Left lobe of liver (tissue), 2 donors: ENCODE measurements around the gene TANC1. TPM values are rescaled to one million over a fixed set of nuclear protein-coding genes. Genes with fewer than 3 reads are reported as not detected.
A peak's percentile ranks its signal among the peaks of the same experiment; 100 is the strongest.

Experiments used
- ATAC-seq: fragments of 200-7000 bp; cut with Tn5 transposase; one replicate; pipeline ENCODE4 v1.9.1; 2020; ENCODE audit warnings: mild to moderate bottlenecking, moderate library complexity
- DNase-seq: peaks from one replicate; pipeline ENCODE4 v3.0.0-alpha.2; 2020; ENCODE audit warnings: low spot score
- total RNA-seq: library from RNA; stranded (reverse); gene quantifications from one replicate; pipeline ENCODE4 v1.2.1, GENCODE V29; 2021
- donor health status: DM: no; HTN: no; CAD: no; lungs with moderate emphysema.
- donor health status: DM: no; HTN: yes; CAD: no.

The TANC1 gene
- total RNA-seq, 1 donor from 2014 or later = 5.0 TPM

DNA sequence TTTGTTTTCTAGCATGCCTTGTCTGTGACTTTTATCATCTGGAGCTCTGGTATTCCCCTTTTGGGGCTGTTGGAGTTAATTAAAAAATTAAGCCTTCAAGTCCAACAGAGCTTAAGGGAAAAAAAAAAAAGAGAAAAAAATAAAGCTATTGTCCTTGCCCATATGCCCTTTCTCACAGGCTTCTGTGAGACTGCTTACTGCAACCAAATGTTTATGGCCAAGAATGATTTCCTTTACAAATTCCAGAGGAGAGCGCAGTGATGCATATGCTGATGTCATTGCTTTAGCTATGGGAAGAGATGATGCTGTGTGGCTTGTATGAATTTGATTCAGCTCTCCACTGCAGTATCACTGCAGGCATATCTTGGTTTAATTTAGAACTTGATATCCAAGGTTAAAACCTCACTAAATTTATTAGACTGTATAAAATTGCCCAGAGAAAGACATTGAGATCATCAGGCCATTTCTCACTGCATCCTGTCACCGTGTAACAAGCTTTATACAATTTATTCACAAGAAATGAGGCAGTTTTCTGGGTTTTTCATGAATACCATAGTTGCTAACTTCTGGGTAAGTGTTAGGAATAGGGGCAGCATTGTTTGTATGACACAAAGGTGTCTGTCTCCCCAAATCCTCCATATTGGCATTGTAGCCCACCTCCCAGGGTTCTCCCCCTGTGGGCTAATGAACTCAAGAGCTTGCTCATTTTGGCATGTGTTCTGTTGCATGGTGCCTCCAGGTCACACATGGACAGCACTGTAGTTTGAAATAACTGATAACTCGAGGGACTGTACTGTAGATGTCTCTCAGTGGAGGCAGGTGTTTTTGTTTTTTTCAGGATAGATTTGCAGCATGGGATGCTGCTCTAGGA is 85.0 kb downstream of the TANC1 start:
- no peak for ATAC-seq
- no peak for DNase-seq

- no peak for DNase-seq
Observed at GRCh38 chr2:159054032-159054334, 85.5 kb downstream of the TANC1 start.

DNA sequence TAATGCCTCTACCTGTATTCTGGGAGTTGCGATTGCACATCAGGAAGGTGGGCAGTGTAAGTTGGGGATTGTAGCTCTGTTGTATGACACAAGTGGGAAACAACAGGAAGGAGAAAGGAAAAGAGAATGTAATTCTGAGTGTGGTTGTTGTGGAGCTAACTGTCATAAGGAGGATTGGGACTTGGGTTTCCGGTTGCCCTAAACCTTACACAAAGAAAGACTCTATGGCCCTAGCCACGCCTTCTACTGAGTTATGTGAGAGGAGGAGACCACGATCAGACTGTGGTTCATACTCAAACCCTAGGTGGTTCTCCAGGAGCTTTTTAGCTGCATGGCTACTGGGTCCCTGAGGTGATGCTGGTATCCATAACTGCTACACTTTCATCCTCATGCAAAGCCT is 86.5 kb downstream of the TANC1 start:
- ATAC-seq = no peak
- no peak for DNase-seq

More at GRCh38 chr2:159054032-159054334, 85.5 kb downstream of the TANC1 start:
- no peak for ATAC-seq

DNA sequence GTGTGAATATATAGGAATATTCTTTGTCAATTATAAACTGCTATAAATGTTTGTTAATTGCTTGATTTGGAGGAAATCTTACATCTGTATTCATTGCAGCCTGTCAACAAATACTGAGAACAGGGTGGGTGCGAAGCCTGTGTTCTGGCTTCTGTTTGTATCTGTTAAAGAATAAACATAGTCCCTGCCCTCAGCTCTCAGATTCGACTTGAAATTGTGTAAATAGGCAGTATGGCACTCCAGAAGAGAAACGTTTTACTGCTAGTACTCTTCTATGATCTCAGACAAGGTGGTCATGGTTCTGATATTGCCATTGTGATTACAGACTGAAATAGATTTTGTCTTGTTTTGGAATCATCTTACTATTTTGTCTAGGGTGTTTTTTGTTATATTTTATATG is 92.1 kb downstream of the TANC1 start:
- DNase-seq (no peak), ATAC-seq (no peak)

GRCh38 chr2:159063677-159064076 is 95.2 kb downstream of the TANC1 start:
- ATAC-seq = peak; percentile 24
- DNase-seq = no peak

- ATAC-seq = no peak
- no peak for DNase-seq
Observed at GRCh38 chr2:159064446-159065301, 96.2 kb downstream of the TANC1 start.

DNA sequence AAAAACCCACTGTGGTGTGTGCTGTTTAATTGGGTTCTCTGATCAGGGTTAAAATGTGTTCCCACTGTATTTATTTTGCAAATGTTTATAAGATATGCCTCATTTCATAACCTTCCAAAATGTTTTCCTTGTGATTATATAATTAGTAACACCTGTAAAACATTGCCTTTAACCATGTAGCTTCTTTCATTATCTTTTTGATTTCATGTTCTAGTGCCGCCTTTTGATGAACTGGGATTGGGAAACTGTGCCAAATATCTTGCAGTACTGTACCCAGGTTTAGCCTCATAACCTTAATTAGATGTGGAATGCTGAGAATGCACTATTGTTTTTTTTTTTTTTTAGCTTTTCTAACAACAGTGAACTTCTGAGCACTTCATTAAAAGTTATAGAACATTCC is 96.9 kb downstream of the TANC1 start:
- no peak for DNase-seq
- ATAC-seq = no peak

DNA sequence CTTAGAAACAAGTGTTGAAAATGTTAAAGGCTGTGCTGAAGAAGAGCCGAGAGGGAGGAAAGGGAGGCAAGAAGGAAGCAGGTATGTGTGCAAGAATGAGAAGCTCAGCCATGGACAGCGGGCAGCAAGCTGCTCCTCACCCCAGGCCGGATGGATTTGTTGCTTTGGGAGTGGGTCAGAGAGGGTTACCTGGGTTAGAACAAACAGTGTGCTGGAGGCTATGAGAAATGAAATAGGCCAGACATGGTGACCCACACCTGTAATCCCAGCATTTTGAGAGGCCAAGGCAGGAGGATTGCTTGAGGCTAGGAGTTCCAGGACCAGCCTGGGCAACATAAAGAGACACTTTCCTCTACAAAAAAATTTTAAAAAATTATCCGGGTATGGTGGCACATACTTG is 97.5 kb downstream of the TANC1 start:
- ATAC-seq (no peak), DNase-seq (no peak)

- DNase-seq = no peak
- ATAC-seq = no peak
Observed at GRCh38 chr2:159066541-159067156, 98.2 kb downstream of the TANC1 start.

- ATAC-seq (no peak), DNase-seq (no peak)
Observed at GRCh38 chr2:159067971-159068370, 99.5 kb downstream of the TANC1 start.

DNA sequence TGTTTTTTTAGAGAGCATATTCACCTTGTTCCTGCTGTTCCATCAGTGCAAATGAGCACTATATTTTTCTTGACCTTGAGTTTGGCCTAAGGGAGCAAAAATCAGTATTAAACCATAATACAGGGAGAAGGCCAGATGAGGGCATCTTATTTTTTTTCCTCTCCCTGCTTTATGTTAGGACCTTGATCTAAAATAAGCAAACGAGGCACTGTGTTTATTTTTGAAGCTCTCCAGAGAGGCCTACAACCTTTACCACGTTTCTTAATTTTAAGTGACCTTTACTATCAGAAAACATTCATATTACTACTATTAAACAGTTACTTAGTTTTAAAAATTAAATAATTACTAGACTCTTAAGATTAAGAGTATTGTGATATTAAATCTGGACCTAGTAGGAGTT is 100.8 kb downstream of the TANC1 start:
- DNase-seq (no peak), ATAC-seq (no peak)

DNA sequence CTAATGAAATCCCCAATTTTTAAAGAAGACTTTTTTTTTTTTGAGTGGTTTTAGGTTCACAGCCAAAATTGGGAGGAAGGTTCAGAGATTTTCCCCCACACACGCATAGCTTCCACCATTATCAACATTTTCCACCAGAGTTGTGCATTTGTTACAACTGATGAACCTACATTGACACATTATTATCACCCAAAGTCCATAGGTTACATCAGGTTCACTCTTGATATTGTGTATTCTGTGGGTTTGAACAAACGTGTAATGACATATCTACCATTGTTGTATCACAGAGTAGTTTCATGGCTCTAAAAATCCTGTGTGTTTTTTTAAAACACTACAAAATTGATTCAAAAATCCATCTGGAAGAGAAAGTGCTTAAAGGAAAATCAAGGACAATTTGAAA is 101.8 kb downstream of the TANC1 start:
- ATAC-seq = no peak
- DNase-seq = no peak

DNA sequence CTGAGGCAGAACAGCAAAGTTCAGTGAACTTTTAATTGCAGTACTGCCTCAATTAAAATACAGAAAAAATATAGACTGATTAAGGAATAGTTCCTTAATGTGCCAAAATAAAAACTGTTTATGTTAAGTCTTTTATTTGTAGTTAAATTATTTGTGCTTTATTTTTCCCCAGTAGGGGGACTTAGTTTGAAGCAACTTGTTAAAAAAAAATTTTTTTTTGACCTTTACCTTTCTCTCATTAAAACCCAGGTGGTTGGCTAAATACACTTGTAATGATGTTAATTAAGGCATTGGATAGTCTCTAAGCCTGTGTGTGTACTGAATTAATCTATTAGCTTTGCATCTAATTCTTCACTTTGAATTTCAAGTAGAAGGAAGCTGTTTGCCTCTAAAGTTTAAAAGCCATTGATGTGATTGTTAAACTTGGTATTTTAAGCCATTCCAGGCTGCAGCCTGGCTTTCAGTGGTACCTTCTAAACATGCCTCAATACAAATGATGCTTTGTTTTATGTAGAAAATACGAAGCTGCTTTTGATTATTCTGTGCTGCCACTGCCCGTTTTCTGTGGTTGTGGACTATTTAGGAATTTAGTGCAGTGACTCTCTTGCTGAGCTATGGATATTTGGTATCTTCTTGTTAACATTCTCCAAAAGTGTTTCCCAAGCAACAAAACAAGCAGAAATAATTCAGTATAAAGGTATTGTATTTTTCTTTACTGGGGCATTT is 102.9 kb downstream of the TANC1 start:
- ATAC-seq = no peak
- no peak for DNase-seq

DNA sequence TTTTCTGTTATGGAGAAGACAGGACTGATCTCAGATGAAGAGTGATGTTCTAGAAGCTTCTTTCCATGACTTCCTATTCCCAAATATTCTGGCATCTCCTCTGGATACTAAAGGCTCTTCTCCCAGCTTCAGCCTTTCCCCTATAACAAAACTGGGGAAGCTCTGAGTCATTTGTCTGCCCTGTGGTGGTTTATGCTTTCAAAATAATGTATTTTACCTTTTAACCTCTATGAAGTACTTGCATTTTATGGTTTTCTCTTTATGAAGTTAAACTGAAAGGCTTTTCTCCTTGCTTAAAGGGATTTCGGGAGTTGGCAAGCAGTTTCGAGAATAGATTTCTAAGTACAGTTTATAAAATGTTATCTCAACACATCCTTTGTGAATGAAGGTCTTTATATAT is 104.4 kb downstream of the TANC1 start:
- DNase-seq (no peak), ATAC-seq (no peak)

DNA sequence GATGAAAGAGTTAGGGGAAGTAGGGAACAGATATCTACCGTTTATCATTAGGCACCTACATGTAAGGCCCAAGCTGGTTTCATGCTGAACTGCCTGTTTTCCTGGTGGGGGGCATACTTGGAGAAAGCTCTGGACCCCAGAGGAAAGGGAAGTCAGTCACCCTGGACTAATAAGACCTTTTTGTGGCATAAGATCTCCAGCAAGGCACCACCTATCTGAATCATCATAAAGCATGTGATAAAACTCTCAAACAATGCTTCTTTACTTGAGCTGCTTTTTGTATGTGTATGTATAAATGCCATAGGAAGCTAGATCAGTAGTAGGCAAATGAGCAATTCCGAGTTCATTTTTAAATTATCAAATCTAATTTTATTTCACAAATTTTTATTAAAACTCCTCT is 104.8 kb downstream of the TANC1 start:
- no peak for DNase-seq
- ATAC-seq = no peak

- DNase-seq = no peak
- ATAC-seq = no peak
Observed at GRCh38 chr2:159074605-159075004, 106.2 kb downstream of the TANC1 start.

DNA sequence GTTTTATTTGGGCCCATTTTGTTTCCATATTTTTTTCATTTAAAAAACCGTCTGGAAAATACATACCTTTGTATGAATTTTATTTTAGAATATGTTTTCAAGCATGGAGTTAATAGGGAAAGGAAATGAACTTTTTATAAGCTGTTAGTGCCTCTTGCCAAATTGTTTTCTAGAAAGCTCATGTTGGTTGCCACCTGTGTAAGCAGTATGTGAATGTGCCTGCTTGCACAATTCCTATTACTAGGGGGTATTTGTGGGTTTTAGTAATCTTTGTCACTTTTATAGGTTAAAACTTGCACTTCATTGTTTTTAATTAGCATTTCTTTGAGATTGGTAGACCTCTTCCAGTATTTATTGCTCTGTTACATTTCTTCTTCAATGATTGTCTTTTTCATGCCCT is 107.3 kb downstream of the TANC1 start:
- DNase-seq (no peak), ATAC-seq (no peak)

GRCh38 chr2:159076241-159076640 is 107.8 kb downstream of the TANC1 start:
- no peak for ATAC-seq
- no peak for DNase-seq

- DNase-seq = no peak
- ATAC-seq = no peak
Observed at GRCh38 chr2:159077869-159078268, 109.4 kb downstream of the TANC1 start.

DNA sequence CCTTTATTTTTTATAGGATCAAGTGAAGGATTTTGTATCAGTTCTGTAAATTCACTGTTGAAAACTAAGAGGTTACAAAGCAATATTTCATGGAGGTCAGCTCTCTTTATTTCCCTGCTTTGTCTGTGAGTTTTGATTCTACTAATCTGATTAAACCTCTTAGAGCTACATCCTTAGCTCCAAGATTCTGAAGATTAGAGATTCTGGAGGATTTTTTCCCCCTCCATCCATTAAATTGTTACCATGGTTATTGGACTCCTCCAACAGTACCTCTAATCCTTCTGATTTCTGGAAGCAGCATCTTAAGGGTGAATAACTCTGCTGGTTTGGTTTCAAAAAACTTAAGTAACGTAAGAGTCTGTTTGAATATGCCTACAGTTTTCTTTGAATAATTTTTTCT is 110.0 kb downstream of the TANC1 start:
- no peak for ATAC-seq
- no peak for DNase-seq

DNA sequence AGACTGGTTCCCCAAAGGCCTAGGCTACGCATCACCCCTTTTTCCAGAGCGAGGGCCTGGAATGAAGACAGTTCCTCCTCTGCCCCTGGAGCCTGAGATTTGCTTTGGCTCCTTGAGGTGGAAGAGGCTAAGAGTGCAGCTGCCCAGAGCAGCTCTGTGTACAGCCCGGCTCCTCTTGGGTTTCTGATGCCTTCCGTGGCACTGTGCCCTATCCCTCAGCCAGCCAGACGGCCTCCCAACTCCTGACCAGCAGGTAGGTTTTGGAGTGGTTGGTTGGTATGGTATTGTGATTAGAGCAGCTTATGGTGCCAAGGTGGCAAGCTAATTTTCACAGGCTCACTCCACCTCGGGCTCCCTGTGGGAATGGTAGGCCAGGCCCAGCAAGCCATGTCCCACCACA is 112.2 kb downstream of the TANC1 start:
- DNase-seq (no peak), ATAC-seq (no peak)
